Thyroid gland (tissue), 4 donors: ENCODE measurements around the gene TFAP2E. TPM values are rescaled to one million over a fixed set of nuclear protein-coding genes. Genes with fewer than 3 reads are reported as not detected.
"Not testable (repeated sequence)": the region's sequence is repeated elsewhere in the genome, so short reads cannot be mapped to it uniquely, and the experiment has no call there.

Experiments
- DNase-seq, 2 donors: peaks; one replicate each; pipeline ENCODE4 v3.0.0-alpha.2; 2019
- H3K27ac ChIP-seq, 3 donors: fragments of 200-600 bp; sonication (generic); 1 replicate in 2 of 3; 2 replicates in 1 of 3; pipeline ENCODE4 v1.5.1; 2016 to 2019; ENCODE audit warnings: mild to moderate bottlenecking in 1 of 3, moderate library complexity in 1 of 3
- H3K27me3 ChIP-seq: fragments of 200-600 bp; sonication (generic); one replicate; pipeline ENCODE4 v1.5.1; 2019
- H3K36me3 ChIP-seq, 2 donors: fragments of 200-600 bp; sonication (generic); one replicate each; pipeline ENCODE4 v1.5.1; 2016 to 2019
- H3K4me1 ChIP-seq, 2 donors: fragments of 200-600 bp; sonication (generic); one replicate each; pipeline ENCODE4 v1.5.1; 2017 to 2019
- H3K4me3 ChIP-seq, 3 donors: fragments of 200-600 bp; sonication (generic); replicated peaks in 1 of 3; 1 replicate in 2 of 3; 2 replicates in 1 of 3; pipeline ENCODE4 v1.5.1; 2016; ENCODE audit warnings: mild to moderate bottlenecking in 1 of 3
- H3K9me3 ChIP-seq: fragments of 200-600 bp; sonication (generic); one replicate; pipeline ENCODE4 v1.5.1; 2017
- POLR2A ChIP-seq, 2 donors: fragments of 450-650 bp; IDR thresholded peaks; one replicate each; pipeline ENCODE4 v1.6.1; 2017; ENCODE audit warnings: antibody characterized with exemption in 2 of 2, mild to moderate bottlenecking in 2 of 2, moderate library complexity in 1 of 2
- WGBS, 2 donors: methylation state at CpG; one replicate each; pipeline ENCODE4 v1.1.5; 2017; 5-methylcytosine and 5-hydroxymethylcytosine counted together
- intact Hi-C: fragments of 100-400 bp; cut with DNase I; formaldehyde crosslinking; loops from one replicate; pipeline ENCODE4 v1.15.1; 2023
- total RNA-seq, 4 donors: library from RNA; depleted of rRNA; stranded (reverse); fragments of >200 nt; gene quantifications; one replicate each; pipeline ENCODE4 v1.2.3, GENCODE V29; 2016
- TF ChIP-seq, protein P1 (sequence below), 6 experiments: fragments of 200-600 bp in 3 of 6; fragments of 450-650 bp in 3 of 6; sonication (generic) in 3 of 6; IDR thresholded peaks; one replicate each; pipeline ENCODE4 v1.5.1; 2016 to 2019; ENCODE audit warnings: antibody characterized with exemption in 6 of 6, mild to moderate bottlenecking in 2 of 6, inconsistent platforms in 1 of 6, moderate library complexity in 1 of 6

TFAP2E gene
- total RNA-seq, 4 donors from 2014 or later, result 0.81 TPM; not detected in 3

DNA sequence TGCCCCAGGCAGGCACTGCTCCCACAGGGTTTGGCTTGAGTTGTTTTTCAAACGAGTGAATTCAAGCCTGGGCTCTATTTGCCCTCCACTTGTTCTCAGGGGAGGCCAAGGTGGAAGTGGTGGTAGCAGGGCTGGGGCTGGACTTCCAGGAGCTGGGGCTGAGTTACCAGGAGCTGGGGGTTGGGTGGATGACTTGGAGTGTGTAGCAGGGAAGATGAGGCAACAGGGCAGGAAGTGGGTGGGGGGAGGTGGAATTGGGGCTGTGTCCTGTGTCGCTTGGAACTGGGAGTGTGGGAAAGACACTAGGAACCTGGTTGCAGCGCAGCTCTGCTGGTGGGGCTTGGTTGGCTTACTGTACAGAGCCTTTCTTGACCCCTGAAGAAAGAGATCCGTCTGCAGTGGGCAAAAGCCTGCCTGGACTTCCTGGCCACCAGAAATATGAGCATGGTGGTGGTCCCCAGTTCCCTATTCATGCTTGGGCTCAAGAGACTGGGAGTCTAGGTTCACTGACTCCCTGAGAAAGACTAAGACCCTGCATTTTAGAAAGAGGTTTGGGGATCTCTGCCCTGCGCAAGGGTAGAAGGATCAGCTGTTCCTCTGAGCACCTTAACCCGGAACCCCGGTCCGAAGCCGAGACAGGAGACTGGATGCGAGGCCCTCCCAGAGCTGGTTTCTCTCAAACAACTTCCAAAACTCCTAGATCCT lies 3.1 kb downstream of the TFAP2E start:
- no peak for DNase-seq
- Histone ChIP-seq H3K9me3 (no peaks in the 10 kb centered on the region), H3K27me3 (peaks cover 16% of the 10 kb centered on the region), H3K4me1 (peaks cover 13 to 26% of the 10 kb centered on the region in 2 donors), H3K36me3 (no peaks in the 10 kb centered on the region), H3K27ac (no peak overlapping the region), H3K4me3 (no peak overlapping the region)
- TF ChIP-seq, protein P1, sequence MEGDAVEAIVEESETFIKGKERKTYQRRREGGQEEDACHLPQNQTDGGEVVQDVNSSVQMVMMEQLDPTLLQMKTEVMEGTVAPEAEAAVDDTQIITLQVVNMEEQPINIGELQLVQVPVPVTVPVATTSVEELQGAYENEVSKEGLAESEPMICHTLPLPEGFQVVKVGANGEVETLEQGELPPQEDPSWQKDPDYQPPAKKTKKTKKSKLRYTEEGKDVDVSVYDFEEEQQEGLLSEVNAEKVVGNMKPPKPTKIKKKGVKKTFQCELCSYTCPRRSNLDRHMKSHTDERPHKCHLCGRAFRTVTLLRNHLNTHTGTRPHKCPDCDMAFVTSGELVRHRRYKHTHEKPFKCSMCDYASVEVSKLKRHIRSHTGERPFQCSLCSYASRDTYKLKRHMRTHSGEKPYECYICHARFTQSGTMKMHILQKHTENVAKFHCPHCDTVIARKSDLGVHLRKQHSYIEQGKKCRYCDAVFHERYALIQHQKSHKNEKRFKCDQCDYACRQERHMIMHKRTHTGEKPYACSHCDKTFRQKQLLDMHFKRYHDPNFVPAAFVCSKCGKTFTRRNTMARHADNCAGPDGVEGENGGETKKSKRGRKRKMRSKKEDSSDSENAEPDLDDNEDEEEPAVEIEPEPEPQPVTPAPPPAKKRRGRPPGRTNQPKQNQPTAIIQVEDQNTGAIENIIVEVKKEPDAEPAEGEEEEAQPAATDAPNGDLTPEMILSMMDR (IDR thresholded peaks at IDR 0.05), result no peak
- TF ChIP-seq POLR2A (IDR thresholded peaks at IDR 0.05), result no peak
- intact Hi-C loops, result no loop called here
- WGBS, 2 donors, result 72% methylated on average over 10 of the region's 10 CpGs

DNA sequence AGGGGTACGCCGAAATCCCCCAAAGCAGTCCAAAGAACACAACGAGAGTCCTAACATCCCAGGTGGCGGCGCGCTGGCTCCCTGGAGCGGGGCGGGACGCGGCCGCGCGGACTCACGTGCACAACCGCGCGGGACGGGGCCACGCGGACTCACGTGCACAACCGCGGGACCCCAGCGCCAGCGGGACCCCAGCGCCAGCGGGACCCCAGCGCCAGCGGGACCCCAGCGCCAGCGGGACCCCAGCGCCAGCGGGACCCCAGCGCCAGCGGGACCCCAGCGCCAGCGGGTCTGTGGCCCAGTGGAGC lies 3.6 kb downstream of the TFAP2E start:
- 32 to 69% methylated on average over 2 to 14 of the region's 37 CpGs for WGBS, 2 donors
- intact Hi-C loops, H3K9me3 ChIP-seq, DNase-seq, H3K27ac ChIP-seq, H3K36me3 ChIP-seq: not testable (repeated sequence)
- H3K27me3 ChIP-seq, result peaks cover 16% of the 10 kb centered on the region
- H3K4me1 ChIP-seq, result peaks cover 13 to 26% of the 10 kb centered on the region in 2 donors
- H3K4me3 ChIP-seq, result peak overlapping the region in 1 of 3 donors; percentile 28

DNA sequence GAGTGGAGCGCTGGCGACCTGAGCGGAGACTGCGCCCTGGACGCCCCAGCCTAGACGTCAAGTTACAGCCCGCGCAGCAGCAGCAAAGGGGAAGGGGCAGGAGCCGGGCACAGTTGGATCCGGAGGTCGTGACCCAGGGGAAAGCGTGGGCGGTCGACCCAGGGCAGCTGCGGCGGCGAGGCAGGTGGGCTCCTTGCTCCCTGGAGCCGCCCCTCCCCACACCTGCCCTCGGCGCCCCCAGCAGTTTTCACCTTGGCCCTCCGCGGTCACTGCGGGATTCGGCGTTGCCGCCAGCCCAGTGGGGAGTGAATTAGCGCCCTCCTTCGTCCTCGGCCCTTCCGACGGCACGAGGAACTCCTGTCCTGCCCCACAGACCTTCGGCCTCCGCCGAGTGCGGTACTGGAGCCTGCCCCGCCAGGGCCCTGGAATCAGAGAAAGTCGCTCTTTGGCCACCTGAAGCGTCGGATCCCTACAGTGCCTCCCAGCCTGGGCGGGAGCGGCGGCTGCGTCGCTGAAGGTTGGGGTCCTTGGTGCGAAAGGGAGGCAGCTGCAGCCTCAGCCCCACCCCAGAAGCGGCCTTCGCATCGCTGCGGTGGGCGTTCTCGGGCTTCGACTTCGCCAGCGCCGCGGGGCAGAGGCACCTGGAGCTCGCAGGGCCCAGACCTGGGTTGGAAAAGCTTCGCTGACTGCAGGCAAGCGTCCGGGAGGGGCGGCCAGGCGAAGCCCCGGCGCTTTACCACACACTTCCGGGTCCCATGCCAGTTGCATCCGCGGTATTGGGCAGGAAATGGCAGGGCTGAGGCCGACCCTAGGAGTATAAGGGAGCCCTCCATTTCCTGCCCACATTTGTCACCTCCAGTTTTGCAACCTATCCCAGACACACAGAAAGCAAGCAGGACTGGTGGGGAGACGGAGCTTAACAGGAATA lies 4.2 kb downstream of the TFAP2E start:
- Histone ChIP-seq H3K36me3 (no peaks in the 10 kb centered on the region), H3K4me1 (peaks cover 13 to 26% of the 10 kb centered on the region in 2 donors), H3K9me3 (no peaks in the 10 kb centered on the region), H3K4me3 (peak overlapping the region in 2 of 3 donors; percentile 14 to 28), H3K27ac (no peak overlapping the region), H3K27me3 (peaks cover 16% of the 10 kb centered on the region)
- 8 to 10% methylated on average over 16 to 20 of the region's 70 CpGs for WGBS, 2 donors
- TF ChIP-seq, protein P1 (IDR thresholded peaks at IDR 0.05), result no peak
- TF ChIP-seq POLR2A (IDR thresholded peaks at IDR 0.05), result no peak
- DNase-seq, result peak; percentile 37 to 53
- intact Hi-C loops, result no loop called here

DNA sequence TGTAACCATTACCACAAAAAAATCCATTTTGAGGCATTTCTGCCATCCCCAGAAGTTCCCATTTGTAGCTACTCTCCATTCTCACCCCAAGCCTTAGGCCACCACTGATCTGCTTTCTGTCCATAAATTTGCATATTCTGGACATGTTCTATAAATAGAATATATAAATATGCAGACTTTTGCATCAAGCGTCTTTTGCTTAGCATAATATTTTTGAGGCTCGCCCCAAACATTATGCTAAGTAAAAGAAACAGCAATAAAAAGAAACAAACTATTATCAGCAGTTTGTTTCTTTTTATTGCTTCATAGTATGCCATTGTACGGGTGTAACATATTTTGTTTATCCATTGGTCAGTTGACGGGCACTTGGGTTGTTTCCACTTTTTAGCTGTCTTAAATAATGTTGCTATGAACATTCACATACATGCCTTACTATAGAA lies 7.9 kb downstream of the TFAP2E start:
- Histone ChIP-seq H3K27me3 (peaks cover 10% of the 10 kb centered on the region), H3K36me3 (no peaks in the 10 kb centered on the region), H3K4me3 (no peak overlapping the region), H3K27ac (no peak overlapping the region), H3K9me3 (no peaks in the 10 kb centered on the region), H3K4me1 (peaks cover 9 to 17% of the 10 kb centered on the region in 2 donors)
- no peak for TF ChIP-seq POLR2A (IDR thresholded peaks at IDR 0.05)
- TF ChIP-seq, protein P1 (IDR thresholded peaks at IDR 0.05), result no peak
- DNase-seq, result no peak
- intact Hi-C loops, result no loop called here
- WGBS, 2 donors, result 85 to 87% methylated on average over 4 of the region's 4 CpGs

DNA sequence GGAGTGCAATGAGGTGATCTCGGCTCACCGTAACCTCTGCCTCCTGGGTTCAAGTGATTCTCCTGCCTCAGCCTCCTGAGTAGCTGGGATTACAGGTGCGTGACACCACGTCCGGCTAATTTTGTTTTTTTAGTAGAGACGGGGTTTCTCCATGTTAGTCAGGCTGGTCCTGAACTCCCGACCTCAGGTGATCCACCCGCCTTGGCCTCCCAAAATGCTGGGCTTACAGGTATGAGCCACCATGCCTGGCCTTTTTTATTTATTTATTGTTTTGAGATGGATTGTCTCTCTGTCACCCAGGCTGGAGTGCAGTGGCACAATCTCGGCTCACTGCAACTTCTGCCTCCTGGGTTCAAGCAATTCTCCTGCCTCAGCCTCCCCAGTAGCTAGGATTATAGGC lies 8.5 kb downstream of the TFAP2E start:
- 85 to 89% methylated on average over 9 of the region's 9 CpGs for WGBS, 2 donors
- H3K27me3 ChIP-seq, H3K27ac ChIP-seq, H3K36me3 ChIP-seq, intact Hi-C loops, DNase-seq, H3K9me3 ChIP-seq, H3K4me3 ChIP-seq: not testable (repeated sequence)
- peaks cover 9 to 17% of the 10 kb centered on the region in 2 donors for H3K4me1 ChIP-seq

DNA sequence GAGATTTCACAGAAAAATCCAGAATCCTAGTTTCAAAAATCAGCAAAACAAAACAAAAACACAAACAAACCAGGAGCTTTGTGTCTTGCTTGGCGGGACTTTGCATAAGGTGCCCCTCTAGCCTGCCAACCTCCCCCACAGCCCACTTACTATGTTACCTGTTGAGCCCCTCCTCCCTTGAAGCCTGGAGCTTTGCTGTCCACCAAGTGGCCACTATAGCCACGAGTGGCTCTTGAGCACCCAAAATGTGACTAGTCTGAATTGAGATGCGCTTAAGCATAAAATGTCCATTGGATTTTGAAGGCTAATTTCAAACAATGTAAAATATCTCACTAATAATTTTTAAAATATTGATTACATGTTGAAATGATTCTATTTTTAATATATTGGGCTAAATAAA lies 12.2 kb downstream of the TFAP2E start:
- no peak overlapping the region for H3K4me3 ChIP-seq
- H3K9me3 ChIP-seq, result no peaks in the 10 kb centered on the region
- H3K27me3 ChIP-seq, result no peaks in the 10 kb centered on the region
- no peaks in the 10 kb centered on the region for H3K4me1 ChIP-seq
- WGBS, 2 donors, result 67 to 74% methylated on average over 3 of the region's 3 CpGs
- intact Hi-C loops, result no loop called here
- no peak overlapping the region for H3K27ac ChIP-seq
- TF ChIP-seq, protein P1 (IDR thresholded peaks at IDR 0.05), result no peak
- no peak for TF ChIP-seq POLR2A (IDR thresholded peaks at IDR 0.05)
- peak; percentile 53 to 63 for DNase-seq
- H3K36me3 ChIP-seq, result no peaks in the 10 kb centered on the region

DNA sequence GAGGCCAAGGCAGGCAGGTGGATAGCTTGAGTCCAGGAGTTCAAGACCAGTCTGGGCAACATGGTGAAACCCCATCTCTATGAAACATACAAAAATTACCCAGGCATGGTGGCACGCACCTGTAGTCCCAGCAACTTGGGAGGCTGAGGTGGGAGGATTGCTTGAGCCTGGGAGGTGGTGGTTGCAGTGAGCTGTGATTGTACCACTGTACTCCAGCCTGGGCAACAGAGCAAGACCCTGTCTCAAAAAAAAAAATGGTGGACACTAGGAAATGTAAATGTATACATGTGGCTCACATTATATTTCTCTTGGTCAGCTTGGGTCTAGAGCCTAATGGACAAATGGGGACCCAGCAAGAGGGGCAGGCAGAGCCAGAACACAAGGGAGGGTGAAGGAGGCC lies 12.7 kb downstream of the TFAP2E start:
- H3K4me3 ChIP-seq, H3K9me3 ChIP-seq, H3K4me1 ChIP-seq, H3K27me3 ChIP-seq, H3K36me3 ChIP-seq, H3K27ac ChIP-seq, intact Hi-C loops, DNase-seq: not testable (repeated sequence)
- 100% methylated on average over 1 of the region's 1 CpG for WGBS, 2 donors
